C4-2B (cell line): Measurements from ENCODE around the gene UNK.

ENCODE experiments used
- CTCF ChIP-seq: fragments of 450-650 bp; conservative IDR thresholded peaks from 2 replicates; pipeline ENCODE4 v1.5.1; 2017; ENCODE audit warnings: mild to moderate bottlenecking
- ZFX ChIP-seq: fragments of 450-650 bp; IDR thresholded peaks from 2 replicates; pipeline ENCODE4 v1.6.1; 2017

- TF ChIP-seq CTCF (no peak), ZFX (no peak)
Measured at GRCh38 chr17:75850928-75851692, 66.5 kb downstream of the UNK start.
